ENCODE measurements around the gene MTHFR.

Gene MTHFR

DNA sequence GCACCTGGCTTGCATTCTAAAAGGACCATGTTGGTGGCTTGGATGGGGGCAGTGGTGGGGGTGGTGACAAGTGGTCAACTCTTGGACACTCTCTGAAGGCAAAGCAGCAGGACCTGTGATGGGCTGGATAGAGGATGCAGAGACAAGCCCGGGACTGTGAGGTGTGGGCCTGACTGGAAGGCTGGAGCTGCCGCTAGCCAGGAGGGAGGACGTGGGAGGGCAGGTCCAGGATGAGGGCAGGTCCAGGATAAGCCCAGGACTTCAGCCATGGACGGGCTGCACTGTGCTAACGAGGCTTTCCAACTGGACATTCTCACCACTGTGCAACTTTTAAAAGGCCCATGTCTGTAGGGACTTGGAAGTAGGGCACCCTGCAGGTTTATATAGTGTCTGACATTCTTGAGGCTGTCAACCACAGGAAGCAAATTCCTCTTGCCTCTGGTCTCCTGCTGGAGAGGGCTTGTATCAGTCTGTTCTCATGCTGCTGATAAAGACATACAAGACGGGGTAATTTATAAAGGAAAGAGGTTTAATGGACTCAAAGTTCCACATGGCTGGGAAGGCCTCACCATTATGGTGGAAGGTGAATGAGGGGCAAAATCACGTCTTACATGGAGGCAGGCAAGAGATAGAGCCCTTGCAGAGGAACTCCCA lies 52.1 kb downstream of the MTHFR start:
- peak; percentile 71 for DNase-seq

DNA sequence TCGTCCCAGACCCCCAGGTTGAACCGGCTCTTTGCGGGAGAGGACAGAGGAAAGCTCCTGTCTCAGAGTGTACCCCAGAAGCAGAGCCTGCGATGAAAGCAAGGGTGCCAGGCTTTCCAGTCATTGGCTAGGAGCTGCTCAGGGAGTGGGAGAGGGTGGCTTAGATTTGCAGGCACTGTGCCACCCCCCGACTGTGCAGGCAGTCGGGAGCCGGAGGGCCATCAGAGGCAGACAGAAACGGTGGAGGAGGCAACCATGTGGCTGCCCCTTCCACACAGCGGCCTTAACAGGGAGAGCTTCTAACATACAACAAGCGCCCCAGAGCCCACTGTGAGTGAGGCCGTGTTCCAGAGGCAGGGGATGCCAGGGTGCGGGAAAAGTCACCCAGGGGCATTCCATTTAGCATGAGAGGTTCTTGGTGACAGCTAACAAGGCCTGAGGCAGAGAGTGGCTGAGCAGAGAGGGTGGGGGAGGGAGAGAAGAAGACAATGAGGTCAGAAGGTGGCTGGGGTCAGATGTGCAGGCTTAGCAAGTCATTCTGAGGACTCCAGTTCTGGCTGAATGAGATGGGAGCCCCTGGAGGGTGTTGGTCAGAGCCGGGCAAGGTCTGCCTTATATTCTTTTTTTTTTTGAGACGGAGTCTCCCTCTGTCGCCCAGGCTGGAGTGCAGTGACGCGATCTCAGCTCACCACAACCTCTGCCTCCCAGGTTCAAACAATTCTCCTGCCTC lies 53.2 kb downstream of the MTHFR start:
- no peak for DNase-seq

DNA sequence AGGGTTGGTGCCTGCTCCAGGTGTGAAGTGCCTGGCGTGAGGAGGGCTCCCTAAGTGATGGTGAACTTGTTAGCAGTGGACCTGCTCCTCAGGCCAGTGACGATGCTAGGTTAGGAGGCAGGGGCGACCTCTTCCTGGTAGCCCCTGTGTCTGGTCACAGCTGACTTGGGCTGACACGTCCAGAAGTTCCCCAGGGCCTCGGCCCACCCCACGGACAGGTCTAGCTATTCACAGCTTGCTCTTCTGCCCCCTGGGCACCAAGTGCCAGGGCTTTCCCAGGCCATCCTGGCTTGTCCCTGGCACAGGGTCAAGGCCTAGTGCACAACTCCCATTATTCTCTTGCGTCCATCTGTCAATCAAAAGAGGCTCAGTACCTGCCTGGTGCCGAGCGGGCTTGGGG lies 54.7 kb downstream of the MTHFR start:
- no peak for DNase-seq

- no peak for DNase-seq
Measured at GRCh38 chr1:11749996-11750395, 55.8 kb downstream of the MTHFR start.

- DNase-seq: no peak
Measured at GRCh38 chr1:11749203-11749689, 56.5 kb downstream of the MTHFR start.

DNA sequence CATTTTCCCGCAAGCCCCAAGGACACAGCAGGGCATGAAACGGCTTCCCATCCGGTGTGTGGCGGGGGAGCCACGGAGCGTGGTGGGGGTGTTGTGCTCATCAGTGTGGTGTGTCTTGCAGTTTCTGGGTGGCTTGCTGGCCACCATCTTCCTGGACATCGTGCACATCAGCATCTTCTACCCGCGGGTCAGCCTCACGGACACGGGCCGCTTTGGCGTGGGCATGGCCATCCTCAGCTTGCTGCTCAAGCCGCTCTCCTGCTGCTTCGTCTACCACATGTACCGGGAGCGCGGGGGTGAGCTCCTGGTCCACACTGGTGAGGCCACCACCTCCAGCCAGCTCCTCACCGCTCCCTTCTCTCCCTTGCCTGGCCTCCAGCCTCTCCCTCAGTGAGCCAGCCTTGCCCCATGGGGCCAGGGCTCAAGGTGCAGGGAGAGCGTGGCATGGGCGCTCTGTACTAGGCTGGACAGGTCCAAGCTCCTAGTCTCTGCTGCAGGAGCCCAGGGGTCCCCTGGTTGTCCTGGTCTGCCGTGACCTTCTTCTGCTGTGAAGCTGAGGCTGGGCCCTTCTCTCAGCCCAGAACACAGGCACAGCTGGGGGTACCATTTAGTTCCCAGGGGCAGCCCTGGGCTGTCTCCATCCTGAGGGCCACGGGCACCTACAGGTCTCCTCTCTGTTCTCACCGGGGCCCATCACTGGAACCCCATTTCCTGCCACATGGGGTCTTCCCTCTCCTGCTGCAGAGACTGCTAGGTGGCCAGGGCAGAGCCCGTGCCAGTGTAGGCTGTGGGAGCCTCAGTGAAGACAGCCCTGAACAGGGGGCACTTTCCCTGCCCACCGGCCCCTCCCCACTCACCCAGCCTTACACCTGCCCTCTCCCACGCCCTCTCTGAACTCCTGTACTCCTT lies 57.2 kb downstream of the MTHFR start:
- no peak for DNase-seq

- DNase-seq: no peak
Measured at GRCh38 chr1:11746795-11747487, 58.8 kb downstream of the MTHFR start.

- no peak for DNase-seq
Measured at GRCh38 chr1:11746092-11746491, 59.7 kb downstream of the MTHFR start.

- DNase-seq: no peak
Measured at GRCh38 chr1:11744287-11744686, 61.5 kb downstream of the MTHFR start.

DNA sequence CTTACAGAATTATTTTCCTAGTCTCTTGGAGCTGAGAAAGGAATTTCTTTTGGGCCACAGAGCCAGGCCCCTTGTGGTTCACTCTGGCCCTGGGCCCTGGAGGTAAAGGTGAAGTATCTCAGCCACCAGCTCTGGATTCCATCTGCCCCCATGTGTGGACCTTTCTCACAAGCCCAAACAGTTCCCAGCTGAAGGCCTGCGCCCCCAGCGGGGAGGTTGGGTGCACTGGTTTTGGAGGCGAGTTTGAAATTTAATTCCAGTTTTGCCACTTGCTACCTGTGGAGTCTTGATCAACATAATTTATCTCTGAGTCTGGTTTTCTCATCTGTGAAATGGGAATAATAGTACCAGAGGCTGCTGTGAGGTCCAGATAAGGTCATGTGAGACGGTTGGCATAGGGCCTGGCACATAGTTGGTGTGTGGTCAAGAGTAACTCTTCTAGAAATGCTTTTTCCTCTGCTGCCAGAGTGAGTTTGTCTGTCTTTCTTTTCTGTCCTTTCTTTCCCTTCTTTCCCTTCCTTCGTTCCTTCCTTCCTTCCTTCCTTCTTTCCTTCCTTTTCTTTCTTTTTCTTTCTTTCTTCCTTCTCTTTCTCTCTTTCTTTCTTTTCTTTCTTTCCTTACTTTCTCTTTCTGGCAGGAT lies 63.7 kb downstream of the MTHFR start:
- DNase-seq: no peak

GRCh38 chr1:11741482-11741881 lies 64.3 kb downstream of the MTHFR start:
- no peak for DNase-seq

- DNase-seq: no peak
Measured at GRCh38 chr1:11740258-11741192, 65.2 kb downstream of the MTHFR start.

DNA sequence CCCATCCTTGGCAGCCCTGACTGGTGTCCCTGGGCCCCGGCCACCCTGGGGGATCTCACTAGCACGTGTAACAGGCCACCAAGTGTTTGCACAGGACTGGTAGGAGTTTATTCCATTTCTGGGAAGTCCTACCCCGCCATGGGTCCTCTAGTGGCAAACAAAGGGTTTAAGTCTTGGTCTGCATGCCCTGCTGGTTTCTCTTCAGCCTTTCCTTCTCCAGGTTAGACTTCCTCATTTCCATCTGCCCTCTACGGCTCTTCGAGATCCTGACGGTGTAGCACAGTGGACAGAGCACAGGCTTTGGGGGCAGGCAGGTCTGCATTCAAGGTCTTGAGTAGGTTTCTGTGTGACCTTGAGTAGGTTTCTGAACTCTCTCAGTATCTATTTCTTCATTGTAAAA lies 67.0 kb downstream of the MTHFR start:
- DNase-seq: no peak

DNA sequence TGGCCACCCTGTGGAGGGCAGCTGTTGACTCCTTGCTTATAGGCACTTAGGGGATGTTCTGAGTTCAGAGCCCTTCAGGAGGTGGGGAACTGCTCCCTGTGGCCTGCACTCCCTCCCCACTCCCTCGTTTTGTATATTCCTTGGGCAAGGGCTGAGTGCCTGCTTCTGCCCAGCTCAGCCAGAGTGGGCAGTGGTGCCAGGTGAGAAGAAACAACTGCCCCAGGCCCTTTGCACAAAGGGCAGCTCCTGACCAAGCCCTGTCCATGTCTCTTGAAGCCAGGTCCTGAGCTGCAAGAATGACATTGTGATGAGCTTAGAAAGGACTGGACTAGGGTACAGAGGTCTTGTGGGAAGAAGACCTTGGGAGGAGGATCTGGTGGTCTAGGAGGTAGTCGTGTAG lies 67.7 kb downstream of the MTHFR start:
- DNase-seq: no peak

GRCh38 chr1:11736746-11737639 lies 68.8 kb downstream of the MTHFR start:
- DNase-seq: peak; percentile 46

GRCh38 chr1:11735854-11736745 lies 69.7 kb downstream of the MTHFR start, which contains the start of gene AGTRAP:
AGTRAP (plus strand) TSS chr1:11736136; CDS start chr1:11736209, 73 bp downstream.
- DNase-seq: peak; percentile 89
